Panc1 (cell line): ENCODE results near the gene C3orf22. TPM values are rescaled to one million over a fixed set of nuclear protein-coding genes. Genes with fewer than 3 reads are reported as not detected.

Source experiments
- ATAC-seq: fragments of 200-7000 bp; cut with Tn5 transposase; 2 replicates; pipeline ENCODE4 v1.9.1; 2020; ENCODE audit warnings: mild to moderate bottlenecking, moderate library complexity
- BruUV-seq: library from RNA; stranded (reverse); fragments of 400-500 nt; replicated peaks from 2 replicates; lab custom pipeline; 2021; lab: Mats Ljungman, UMichigan
- CTCF ChIA-PET: fragments of 300-600 bp; sonication (Branson Sonifier 250); formaldehyde crosslinking; loops from one replicate; lab custom pipeline; 2022; ENCODE audit warnings: antibody characterized with exemption; lab: Charles Lee
- POLR2A ChIA-PET: fragments of 300-600 bp; sonication (Branson Sonifier 250); formaldehyde crosslinking; loops from one replicate; lab custom pipeline; 2022; ENCODE audit warnings: antibody characterized with exemption; lab: Charles Lee
- DNase-seq: peaks from one replicate; pipeline ENCODE4 v3.0.0-alpha.2; 2010; ENCODE audit warnings: low read depth, low spot score
- H3K27ac ChIP-seq: 2 replicates; pipeline ENCODE4 v1.5.1; 2011; ENCODE audit warnings: mild to moderate bottlenecking, low read length, inconsistent platforms
- H3K27me3 ChIP-seq: fragments of 200-500 bp; sonication (Bioruptor generic); 2 replicates; pipeline ENCODE4 v1.6.0; 2014; ENCODE audit warnings: low read length, inconsistent platforms; ENCODE audit not compliant: control insufficient read depth, insufficient read depth
- H3K36me3 ChIP-seq: fragments of 200-500 bp; sonication (Bioruptor generic); 2 replicates; pipeline ENCODE4 v1.5.1; 2014; ENCODE audit warnings: inconsistent platforms, mild to moderate bottlenecking, low read length, moderate library complexity; ENCODE audit not compliant: control insufficient read depth, insufficient read depth
- H3K4me1 ChIP-seq: 2 replicates; pipeline ENCODE4 v1.5.1; 2011; ENCODE audit warnings: inconsistent platforms, mild to moderate bottlenecking, low read length, moderate library complexity; ENCODE audit not compliant: control insufficient read depth, insufficient read depth
- H3K4me3 ChIP-seq, 2 experiments: 2 replicates each; pipeline ENCODE4 v1.5.1; 2011 to 2012; ENCODE audit warnings: low read depth in 2 of 2, low read length in 2 of 2, mild to moderate bottlenecking in 2 of 2, inconsistent platforms in 1 of 2, moderate library complexity in 1 of 2
- H3K9me3 ChIP-seq: fragments of 200-500 bp; sonication (Bioruptor generic); 2 replicates; pipeline ENCODE4 v1.5.1; 2014; ENCODE audit warnings: low read depth, mild to moderate bottlenecking, inconsistent platforms, low read length, moderate library complexity; ENCODE audit not compliant: control insufficient read depth, insufficient read depth
- POLR2AphosphoS5 ChIP-seq: IDR thresholded peaks from 2 replicates; pipeline ENCODE4 v1.6.1; 2012; ENCODE audit warnings: mild to moderate bottlenecking, low read depth, low read length, moderate library complexity
- SIN3A ChIP-seq: IDR thresholded peaks from 2 replicates; pipeline ENCODE4 v1.6.1; 2012; ENCODE audit warnings: low read depth, mild to moderate bottlenecking, low read length, moderate library complexity, borderline replicate concordance; ENCODE audit not compliant: insufficient read depth
- TCF7L2 ChIP-seq: IDR thresholded peaks from 2 replicates; pipeline ENCODE4 v1.6.1; 2011; ENCODE audit warnings: mild to moderate bottlenecking, low read depth, low read length, inconsistent platforms
- in situ Hi-C: cut with HindIII; loops from 2 replicates; pipeline ENCODE4 v1.10.0; 2016; ENCODE audit warnings: low sequenced_read_pairs, low pct_unique_long_range_greater_than_20kb
- intact Hi-C: fragments of 100-400 bp; cut with micrococcal nuclease; formaldehyde crosslinking; loops from one replicate; pipeline ENCODE4 v1.10.0; 2022; ENCODE audit not compliant: unreplicated experiment
- total RNA-seq: library from RNA; stranded (reverse); gene quantifications from one replicate; pipeline ENCODE4 v1.2.1, GENCODE V29; 2021; ENCODE audit not compliant: unreplicated experiment
- TF ChIP-seq, protein P1 (sequence below): fragments of 450-650 bp; IDR thresholded peaks from 2 replicates; pipeline ENCODE4 v1.5.1; 2017; ENCODE audit warnings: mild to moderate bottlenecking
- TF ChIP-seq, protein P2 (sequence below), 2 experiments: IDR thresholded peaks; 2 replicates each; pipeline ENCODE4 v1.6.1; 2011 to 2012; ENCODE audit warnings: low read depth in 2 of 2, control low read depth in 1 of 2, low read length in 1 of 2, mild to moderate bottlenecking in 1 of 2, moderate library complexity in 1 of 2; ENCODE audit not compliant: insufficient read depth in 1 of 2

The C3orf22 gene
- total RNA-seq, 1 experiment from 2014 or later, result not detected

DNA sequence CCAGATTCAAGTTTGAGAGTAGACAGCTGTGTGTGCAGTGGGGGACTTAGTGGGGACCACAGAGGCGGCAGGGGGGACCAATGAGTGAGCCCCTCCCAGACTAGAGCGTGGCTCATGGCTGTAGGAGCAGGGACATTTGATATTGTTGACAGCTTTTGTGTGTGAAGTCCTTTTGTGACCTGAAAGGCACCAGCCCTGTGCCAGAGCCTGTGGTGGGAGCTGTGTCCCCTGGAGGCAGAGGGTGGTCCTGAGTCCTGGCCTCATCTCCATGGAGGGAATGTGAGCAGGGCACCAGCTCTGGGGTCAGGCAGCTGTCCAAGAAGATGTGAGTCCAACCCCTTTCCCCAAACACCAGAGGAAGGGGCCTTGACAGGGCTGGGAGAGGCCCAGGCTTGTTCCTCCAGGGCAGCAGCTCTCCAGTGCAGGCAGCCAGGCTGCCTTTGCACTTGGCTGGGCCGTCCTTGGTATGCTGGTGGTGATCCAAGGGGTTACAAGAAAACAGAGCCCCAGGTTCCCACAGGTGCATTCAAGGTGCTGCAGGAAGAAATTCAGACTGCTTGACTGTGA lies 10.1 kb upstream of the C3orf22 start:
- no TSS peak for BruUV-seq
- in situ Hi-C loops, result no loop called here
- ChIA-PET POLR2A (no interaction called here), CTCF (no interaction called here)
- TF ChIP-seq, protein P1, sequence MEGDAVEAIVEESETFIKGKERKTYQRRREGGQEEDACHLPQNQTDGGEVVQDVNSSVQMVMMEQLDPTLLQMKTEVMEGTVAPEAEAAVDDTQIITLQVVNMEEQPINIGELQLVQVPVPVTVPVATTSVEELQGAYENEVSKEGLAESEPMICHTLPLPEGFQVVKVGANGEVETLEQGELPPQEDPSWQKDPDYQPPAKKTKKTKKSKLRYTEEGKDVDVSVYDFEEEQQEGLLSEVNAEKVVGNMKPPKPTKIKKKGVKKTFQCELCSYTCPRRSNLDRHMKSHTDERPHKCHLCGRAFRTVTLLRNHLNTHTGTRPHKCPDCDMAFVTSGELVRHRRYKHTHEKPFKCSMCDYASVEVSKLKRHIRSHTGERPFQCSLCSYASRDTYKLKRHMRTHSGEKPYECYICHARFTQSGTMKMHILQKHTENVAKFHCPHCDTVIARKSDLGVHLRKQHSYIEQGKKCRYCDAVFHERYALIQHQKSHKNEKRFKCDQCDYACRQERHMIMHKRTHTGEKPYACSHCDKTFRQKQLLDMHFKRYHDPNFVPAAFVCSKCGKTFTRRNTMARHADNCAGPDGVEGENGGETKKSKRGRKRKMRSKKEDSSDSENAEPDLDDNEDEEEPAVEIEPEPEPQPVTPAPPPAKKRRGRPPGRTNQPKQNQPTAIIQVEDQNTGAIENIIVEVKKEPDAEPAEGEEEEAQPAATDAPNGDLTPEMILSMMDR, result no peak
- no peak for TF ChIP-seq SIN3A
- TF ChIP-seq, protein P2, sequence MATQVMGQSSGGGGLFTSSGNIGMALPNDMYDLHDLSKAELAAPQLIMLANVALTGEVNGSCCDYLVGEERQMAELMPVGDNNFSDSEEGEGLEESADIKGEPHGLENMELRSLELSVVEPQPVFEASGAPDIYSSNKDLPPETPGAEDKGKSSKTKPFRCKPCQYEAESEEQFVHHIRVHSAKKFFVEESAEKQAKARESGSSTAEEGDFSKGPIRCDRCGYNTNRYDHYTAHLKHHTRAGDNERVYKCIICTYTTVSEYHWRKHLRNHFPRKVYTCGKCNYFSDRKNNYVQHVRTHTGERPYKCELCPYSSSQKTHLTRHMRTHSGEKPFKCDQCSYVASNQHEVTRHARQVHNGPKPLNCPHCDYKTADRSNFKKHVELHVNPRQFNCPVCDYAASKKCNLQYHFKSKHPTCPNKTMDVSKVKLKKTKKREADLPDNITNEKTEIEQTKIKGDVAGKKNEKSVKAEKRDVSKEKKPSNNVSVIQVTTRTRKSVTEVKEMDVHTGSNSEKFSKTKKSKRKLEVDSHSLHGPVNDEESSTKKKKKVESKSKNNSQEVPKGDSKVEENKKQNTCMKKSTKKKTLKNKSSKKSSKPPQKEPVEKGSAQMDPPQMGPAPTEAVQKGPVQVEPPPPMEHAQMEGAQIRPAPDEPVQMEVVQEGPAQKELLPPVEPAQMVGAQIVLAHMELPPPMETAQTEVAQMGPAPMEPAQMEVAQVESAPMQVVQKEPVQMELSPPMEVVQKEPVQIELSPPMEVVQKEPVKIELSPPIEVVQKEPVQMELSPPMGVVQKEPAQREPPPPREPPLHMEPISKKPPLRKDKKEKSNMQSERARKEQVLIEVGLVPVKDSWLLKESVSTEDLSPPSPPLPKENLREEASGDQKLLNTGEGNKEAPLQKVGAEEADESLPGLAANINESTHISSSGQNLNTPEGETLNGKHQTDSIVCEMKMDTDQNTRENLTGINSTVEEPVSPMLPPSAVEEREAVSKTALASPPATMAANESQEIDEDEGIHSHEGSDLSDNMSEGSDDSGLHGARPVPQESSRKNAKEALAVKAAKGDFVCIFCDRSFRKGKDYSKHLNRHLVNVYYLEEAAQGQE (IDR thresholded peaks at IDR 0.05; ENCODE audit: insufficient read depth in 1 of 2, low read depth in 2 of 2, low read length in 1 of 2), result no peak
- TF ChIP-seq POLR2AphosphoS5, result no peak
- no peak for TF ChIP-seq TCF7L2
- Histone ChIP-seq H3K4me1 (no peaks in the 10 kb centered on the region), H3K4me3 (no peak overlapping the region), H3K27me3 (peaks cover 16% of the 10 kb centered on the region), H3K27ac (no peak overlapping the region), H3K36me3 (no peaks in the 10 kb centered on the region), H3K9me3 (no peaks in the 10 kb centered on the region)
- DNase-seq (no peak), ATAC-seq (no peak)
- intact Hi-C loops, result loop anchor here (1.0 kb wide), 1 partner anchor 20 kb away; no protein-coding TSS in a partner anchor

- CTCF ChIA-PET, result no interaction called here
- Histone ChIP-seq H3K27me3 (peaks cover 13% of the 10 kb centered on the region), H3K4me3 (no peak overlapping the region), H3K9me3 (no peaks in the 10 kb centered on the region), H3K4me1 (no peaks in the 10 kb centered on the region), H3K27ac (no peak overlapping the region), H3K36me3 (no peaks in the 10 kb centered on the region)
- in situ Hi-C loops, result no loop called here
- TF ChIP-seq TCF7L2 (no peak), SIN3A (no peak), POLR2AphosphoS5 (no peak)
- TF ChIP-seq, protein P1, result peak; percentile 48; the same call in 1 of the 2 replicates
- TF ChIP-seq, protein P2 (IDR thresholded peaks at IDR 0.05; ENCODE audit: insufficient read depth in 1 of 2, low read depth in 2 of 2, low read length in 1 of 2), result no peak
- BruUV-seq, result no TSS peak
- POLR2A ChIA-PET, result no interaction called here
- peak; percentile 89 for ATAC-seq
- no peak for DNase-seq
- intact Hi-C loops, result no loop called here
These were observed 9.1 kb upstream of the C3orf22 start for GRCh38 chr3:126567696-126568438.
